ENCODE results near the gene CAMK2G.

DNA sequence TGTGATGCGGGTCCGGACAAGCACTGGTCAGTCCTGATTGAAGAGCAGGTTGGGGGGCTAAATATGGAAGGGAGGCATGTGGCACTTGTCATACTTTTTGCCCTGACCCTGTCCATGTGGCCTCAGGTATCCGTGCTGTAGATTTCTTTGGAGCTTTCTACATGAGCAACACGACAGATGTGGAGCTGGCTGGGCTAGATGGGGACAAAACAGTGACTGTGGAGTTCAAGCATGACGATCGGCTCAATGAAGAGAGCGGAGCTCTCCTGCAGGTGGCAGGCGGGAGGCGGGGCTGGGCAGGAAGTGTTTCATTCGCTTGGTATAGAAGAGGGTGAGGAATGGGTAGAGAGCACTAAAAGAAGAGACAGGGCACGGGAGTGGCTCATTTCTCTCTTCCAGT is 105.5 kb downstream of the CAMK2G start:
- no peak for TF ChIP-seq EZH2 (IDR thresholded peaks at IDR 0.05; ENCODE audit: borderline replicate concordance, low read depth, low read length, severe bottlenecking)
- TF ChIP-seq, protein P1, sequence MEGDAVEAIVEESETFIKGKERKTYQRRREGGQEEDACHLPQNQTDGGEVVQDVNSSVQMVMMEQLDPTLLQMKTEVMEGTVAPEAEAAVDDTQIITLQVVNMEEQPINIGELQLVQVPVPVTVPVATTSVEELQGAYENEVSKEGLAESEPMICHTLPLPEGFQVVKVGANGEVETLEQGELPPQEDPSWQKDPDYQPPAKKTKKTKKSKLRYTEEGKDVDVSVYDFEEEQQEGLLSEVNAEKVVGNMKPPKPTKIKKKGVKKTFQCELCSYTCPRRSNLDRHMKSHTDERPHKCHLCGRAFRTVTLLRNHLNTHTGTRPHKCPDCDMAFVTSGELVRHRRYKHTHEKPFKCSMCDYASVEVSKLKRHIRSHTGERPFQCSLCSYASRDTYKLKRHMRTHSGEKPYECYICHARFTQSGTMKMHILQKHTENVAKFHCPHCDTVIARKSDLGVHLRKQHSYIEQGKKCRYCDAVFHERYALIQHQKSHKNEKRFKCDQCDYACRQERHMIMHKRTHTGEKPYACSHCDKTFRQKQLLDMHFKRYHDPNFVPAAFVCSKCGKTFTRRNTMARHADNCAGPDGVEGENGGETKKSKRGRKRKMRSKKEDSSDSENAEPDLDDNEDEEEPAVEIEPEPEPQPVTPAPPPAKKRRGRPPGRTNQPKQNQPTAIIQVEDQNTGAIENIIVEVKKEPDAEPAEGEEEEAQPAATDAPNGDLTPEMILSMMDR (IDR thresholded peaks at IDR 0.05; ENCODE audit: borderline replicate concordance, extremely low read depth, low read length, poor library complexity, severe bottlenecking), result peak; percentile 7
